Liver (tissue), 3 donors: ENCODE measurements around the gene GRID1.

ENCODE experiments used
- EGR1 ChIP-seq, 2 donors: IDR thresholded peaks; 2 replicates each; pipeline ENCODE4 v1.6.1; 2016 to 2018; ENCODE audit warnings: antibody characterized with exemption in 2 of 2, low read depth in 2 of 2
- RAD21 ChIP-seq, 2 donors: IDR thresholded peaks; 2 replicates each; pipeline ENCODE4 v1.6.1; 2016; ENCODE audit warnings: antibody characterized with exemption in 2 of 2, mild to moderate bottlenecking in 2 of 2
- SP1 ChIP-seq: IDR thresholded peaks from 2 replicates; pipeline ENCODE4 v1.6.1; 2018; ENCODE audit warnings: antibody characterized with exemption, mild to moderate bottlenecking
- TAF1 ChIP-seq: conservative IDR thresholded peaks from 2 replicates; pipeline ENCODE4 v1.6.1; 2016; ENCODE audit warnings: antibody characterized with exemption, mild to moderate bottlenecking
- TF ChIP-seq, protein P1 (sequence below): fragments of 150-350 bp; IDR thresholded peaks from 2 replicates; pipeline ENCODE4 v1.5.1; 2017; ENCODE audit warnings: improper control_type of control experiment, low read depth, low read length; ENCODE audit not compliant: missing input control
- TF ChIP-seq, protein P2 (sequence below): IDR thresholded peaks from 2 replicates; pipeline ENCODE4 v1.6.1; 2016; ENCODE audit warnings: antibody characterized with exemption, mild to moderate bottlenecking
- TF ChIP-seq, protein P3 (sequence below): IDR thresholded peaks from 2 replicates; pipeline ENCODE4 v1.6.1; 2016; ENCODE audit warnings: antibody characterized with exemption
- donor health status: healthy.
- donor health status: healthy.

DNA sequence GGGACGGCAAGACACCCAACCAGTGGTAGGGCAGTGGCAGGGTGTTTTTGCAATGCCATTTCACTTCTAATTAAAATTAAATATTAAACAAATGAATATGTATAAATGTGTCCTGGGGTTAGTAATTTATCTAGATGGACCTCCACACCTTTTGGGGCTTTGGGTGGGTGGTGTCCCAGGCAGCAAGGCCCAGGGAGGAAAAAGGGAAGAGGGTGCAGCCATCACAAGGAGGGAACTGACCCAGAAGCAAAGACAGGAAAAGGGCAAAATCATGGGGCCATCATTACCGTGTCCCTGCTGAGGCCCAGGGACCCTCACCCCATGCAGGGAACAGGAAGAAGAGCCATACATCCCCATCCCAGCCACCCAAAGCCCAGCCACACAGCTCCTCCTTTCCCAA lies 204.6 kb downstream of the GRID1 start:
- TF ChIP-seq, protein P1, sequence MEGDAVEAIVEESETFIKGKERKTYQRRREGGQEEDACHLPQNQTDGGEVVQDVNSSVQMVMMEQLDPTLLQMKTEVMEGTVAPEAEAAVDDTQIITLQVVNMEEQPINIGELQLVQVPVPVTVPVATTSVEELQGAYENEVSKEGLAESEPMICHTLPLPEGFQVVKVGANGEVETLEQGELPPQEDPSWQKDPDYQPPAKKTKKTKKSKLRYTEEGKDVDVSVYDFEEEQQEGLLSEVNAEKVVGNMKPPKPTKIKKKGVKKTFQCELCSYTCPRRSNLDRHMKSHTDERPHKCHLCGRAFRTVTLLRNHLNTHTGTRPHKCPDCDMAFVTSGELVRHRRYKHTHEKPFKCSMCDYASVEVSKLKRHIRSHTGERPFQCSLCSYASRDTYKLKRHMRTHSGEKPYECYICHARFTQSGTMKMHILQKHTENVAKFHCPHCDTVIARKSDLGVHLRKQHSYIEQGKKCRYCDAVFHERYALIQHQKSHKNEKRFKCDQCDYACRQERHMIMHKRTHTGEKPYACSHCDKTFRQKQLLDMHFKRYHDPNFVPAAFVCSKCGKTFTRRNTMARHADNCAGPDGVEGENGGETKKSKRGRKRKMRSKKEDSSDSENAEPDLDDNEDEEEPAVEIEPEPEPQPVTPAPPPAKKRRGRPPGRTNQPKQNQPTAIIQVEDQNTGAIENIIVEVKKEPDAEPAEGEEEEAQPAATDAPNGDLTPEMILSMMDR, result no peak
- TF ChIP-seq, protein P2, sequence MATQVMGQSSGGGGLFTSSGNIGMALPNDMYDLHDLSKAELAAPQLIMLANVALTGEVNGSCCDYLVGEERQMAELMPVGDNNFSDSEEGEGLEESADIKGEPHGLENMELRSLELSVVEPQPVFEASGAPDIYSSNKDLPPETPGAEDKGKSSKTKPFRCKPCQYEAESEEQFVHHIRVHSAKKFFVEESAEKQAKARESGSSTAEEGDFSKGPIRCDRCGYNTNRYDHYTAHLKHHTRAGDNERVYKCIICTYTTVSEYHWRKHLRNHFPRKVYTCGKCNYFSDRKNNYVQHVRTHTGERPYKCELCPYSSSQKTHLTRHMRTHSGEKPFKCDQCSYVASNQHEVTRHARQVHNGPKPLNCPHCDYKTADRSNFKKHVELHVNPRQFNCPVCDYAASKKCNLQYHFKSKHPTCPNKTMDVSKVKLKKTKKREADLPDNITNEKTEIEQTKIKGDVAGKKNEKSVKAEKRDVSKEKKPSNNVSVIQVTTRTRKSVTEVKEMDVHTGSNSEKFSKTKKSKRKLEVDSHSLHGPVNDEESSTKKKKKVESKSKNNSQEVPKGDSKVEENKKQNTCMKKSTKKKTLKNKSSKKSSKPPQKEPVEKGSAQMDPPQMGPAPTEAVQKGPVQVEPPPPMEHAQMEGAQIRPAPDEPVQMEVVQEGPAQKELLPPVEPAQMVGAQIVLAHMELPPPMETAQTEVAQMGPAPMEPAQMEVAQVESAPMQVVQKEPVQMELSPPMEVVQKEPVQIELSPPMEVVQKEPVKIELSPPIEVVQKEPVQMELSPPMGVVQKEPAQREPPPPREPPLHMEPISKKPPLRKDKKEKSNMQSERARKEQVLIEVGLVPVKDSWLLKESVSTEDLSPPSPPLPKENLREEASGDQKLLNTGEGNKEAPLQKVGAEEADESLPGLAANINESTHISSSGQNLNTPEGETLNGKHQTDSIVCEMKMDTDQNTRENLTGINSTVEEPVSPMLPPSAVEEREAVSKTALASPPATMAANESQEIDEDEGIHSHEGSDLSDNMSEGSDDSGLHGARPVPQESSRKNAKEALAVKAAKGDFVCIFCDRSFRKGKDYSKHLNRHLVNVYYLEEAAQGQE, result no peak
- TF ChIP-seq TAF1 (no peak), SP1 (no peak), EGR1 (IDR thresholded peaks at IDR 0.05; ENCODE audit: low read depth in 2 of 2) (no peak), RAD21 (IDR thresholded peaks at IDR 0.05) (no peak)
- TF ChIP-seq, protein P3, sequence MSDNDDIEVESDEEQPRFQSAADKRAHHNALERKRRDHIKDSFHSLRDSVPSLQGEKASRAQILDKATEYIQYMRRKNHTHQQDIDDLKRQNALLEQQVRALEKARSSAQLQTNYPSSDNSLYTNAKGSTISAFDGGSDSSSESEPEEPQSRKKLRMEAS, result no peak
